Muscle layer of colon (tissue), 2 donors: ENCODE data around the gene CHST5.

ENCODE experiments used
- H3K27ac ChIP-seq: one replicate; pipeline ENCODE4 v1.7.0; 2013; ENCODE audit warnings: low read depth, mild to moderate bottlenecking, low read length, moderate library complexity
- H3K27me3 ChIP-seq, 2 donors: one replicate each; pipeline ENCODE4 v1.7.0; 2013; ENCODE audit warnings: low read length in 2 of 2, mild to moderate bottlenecking in 2 of 2; ENCODE audit not compliant: insufficient read depth in 2 of 2, control insufficient read depth in 1 of 2
- H3K36me3 ChIP-seq: one replicate; pipeline ENCODE4 v1.7.0; 2013; ENCODE audit warnings: mild to moderate bottlenecking, low read length; ENCODE audit not compliant: insufficient read depth
- H3K4me1 ChIP-seq: one replicate; pipeline ENCODE4 v1.7.0; 2013; ENCODE audit warnings: mild to moderate bottlenecking, low read length; ENCODE audit not compliant: insufficient read depth
- H3K4me3 ChIP-seq, 2 donors: one replicate each; pipeline ENCODE4 v1.7.0; 2013; ENCODE audit warnings: low read length in 2 of 2, low read depth in 1 of 2, mild to moderate bottlenecking in 1 of 2, moderate library complexity in 1 of 2
- H3K9ac ChIP-seq: one replicate; pipeline ENCODE4 v1.7.0; 2013; ENCODE audit warnings: low read length
- H3K9me3 ChIP-seq: one replicate; pipeline ENCODE4 v1.7.0; 2013; ENCODE audit warnings: mild to moderate bottlenecking, low read length
- donor health status: abdominal sarcoma.
- donor health status: Adenocarcinoma of cecum.

Gene CHST5

DNA sequence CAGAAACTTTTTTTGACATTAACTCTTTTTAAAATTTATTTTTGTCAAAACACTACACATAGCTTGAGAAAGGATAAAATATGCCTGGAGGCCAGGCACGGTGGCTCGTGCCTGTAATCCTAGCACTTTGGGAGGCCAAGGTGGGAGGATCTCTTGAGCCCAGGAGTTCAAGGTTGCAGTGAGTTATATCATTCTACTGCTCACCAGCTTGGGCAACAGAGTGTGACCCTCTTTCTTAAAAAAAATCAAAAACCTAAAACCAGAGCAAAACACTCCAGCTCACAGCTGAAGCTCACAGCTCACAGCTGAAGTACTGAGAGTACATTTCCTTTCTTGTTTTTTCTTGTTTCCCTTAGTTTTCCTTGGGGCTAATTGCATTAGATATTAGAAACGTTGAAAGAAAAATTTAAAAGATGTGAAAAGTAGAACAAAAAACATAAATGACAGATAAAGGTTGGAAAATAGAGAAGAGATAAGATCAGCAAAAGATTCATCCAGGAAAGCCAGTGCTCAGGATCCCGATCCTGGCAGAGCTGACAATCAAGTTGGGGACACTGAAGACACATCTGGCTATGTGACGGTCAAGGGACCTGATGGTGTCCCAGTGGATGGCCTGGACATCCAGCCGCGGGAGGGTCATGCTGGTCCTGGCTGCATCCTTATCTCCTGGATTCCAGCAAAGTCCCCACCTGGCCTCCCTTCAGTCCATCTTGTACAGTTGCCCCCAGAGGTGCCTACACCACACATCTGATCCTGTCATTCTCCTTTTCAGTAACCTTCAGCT lies 50.5 kb downstream of the CHST5 start:
- Histone ChIP-seq H3K27me3 (no peaks in the 10 kb centered on the region), H3K9me3 (no peaks in the 10 kb centered on the region), H3K36me3 (no peaks in the 10 kb centered on the region), H3K9ac (no peak overlapping the region), H3K4me1 (no peaks in the 10 kb centered on the region), H3K27ac (no peak overlapping the region), H3K4me3 (no peak overlapping the region)

DNA sequence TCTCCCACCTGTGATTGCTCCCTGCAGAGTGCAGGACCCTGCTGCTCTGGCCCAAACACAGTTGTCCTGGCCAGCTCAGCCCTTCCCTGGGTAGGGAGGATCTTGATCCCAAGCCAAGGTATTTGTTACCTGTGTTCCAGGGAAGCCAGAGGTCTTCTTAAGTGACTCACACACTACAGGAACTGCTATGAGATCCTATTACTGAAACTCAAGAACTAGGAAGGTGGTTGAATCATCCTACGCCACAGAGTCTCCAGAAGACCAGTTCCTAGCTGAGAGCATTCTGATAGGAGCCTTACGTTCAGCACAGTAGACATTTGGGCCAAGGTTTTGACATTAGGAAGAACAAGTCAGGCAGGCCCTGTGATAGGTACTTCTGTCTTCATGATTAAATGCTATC lies 52.7 kb downstream of the CHST5 start:
- Histone ChIP-seq H3K9ac (no peak overlapping the region), H3K36me3 (no peaks in the 10 kb centered on the region), H3K27me3 (no peaks in the 10 kb centered on the region), H3K9me3 (no peaks in the 10 kb centered on the region), H3K27ac (no peak overlapping the region), H3K4me3 (no peak overlapping the region), H3K4me1 (no peaks in the 10 kb centered on the region)

GRCh38 chr16:75482434-75483205 lies 53.3 kb downstream of the CHST5 start:
- Histone ChIP-seq H3K9me3 (no peaks in the 10 kb centered on the region), H3K4me1 (no peaks in the 10 kb centered on the region), H3K27me3 (no peaks in the 10 kb centered on the region), H3K9ac (no peak overlapping the region), H3K4me3 (no peak overlapping the region), H3K36me3 (no peaks in the 10 kb centered on the region), H3K27ac (no peak overlapping the region)

DNA sequence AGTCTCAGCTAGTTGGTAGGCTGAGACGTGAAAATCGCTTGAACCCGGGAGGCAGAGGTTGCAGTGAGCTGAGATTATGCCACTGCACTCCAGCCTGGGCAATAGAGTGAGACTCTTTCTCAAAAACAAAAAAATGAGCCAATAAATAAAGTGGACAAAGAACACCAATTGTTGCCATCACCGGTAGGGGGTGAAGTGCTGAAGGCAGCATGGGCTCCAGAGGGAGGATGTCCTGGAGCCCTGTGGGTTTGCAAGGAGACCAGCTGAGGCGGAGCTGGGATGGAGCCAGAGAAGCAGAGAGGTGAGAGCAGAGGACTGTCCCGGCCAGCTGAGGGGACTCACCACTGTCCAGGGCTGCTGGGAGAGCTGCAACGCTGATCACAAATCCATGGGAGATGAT lies 54.4 kb downstream of the CHST5 start:
- no peak overlapping the region for H3K9ac ChIP-seq
- no peaks in the 10 kb centered on the region for H3K36me3 ChIP-seq
- no peak overlapping the region for H3K4me3 ChIP-seq
- no peaks in the 10 kb centered on the region for H3K27me3 ChIP-seq
- no peak overlapping the region for H3K27ac ChIP-seq
- H3K9me3 ChIP-seq, result no peaks in the 10 kb centered on the region
- H3K4me1 ChIP-seq, result no peaks in the 10 kb centered on the region

DNA sequence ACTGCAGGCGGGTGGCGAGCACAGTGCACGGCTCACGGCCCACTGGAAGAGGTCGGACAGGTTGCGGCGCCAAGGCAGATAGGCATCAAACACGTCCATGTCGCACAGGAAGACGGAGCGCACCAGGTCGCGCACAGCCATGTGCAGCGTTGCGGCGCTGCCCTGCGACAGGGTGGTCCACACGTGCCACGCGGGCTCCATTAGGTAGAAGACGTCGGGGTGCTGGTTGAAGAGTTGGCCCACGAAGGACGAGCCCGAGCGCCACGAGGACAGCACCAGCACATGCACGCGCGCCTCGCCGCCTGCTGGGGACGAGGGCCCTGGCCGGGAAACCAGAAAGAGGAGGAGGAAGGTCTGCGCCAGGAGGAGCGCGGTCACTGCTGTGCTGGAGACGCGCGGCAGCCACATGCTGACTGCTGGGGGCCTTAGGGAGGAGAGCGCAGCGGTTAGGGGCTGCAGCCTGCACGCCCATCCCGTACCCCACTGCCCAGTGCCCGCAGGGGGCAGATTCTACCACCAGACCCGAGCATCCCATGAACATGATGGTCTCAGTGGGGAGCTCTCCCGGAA lies 56.4 kb downstream of the CHST5 start:
- Histone ChIP-seq H3K9me3 (no peaks in the 10 kb centered on the region), H3K4me3 (no peak overlapping the region), H3K27me3 (no peaks in the 10 kb centered on the region), H3K36me3 (no peaks in the 10 kb centered on the region), H3K9ac (no peak overlapping the region), H3K4me1 (no peaks in the 10 kb centered on the region), H3K27ac (no peak overlapping the region)
